Spleen (tissue), 11 donors: Measurements from ENCODE around the gene ARL17B. TPM values are rescaled to one million over a fixed set of nuclear protein-coding genes. Genes with fewer than 3 reads are reported as not detected.
A peak's percentile ranks its signal among the peaks of the same experiment; 100 is the strongest.
"Not testable (repeated sequence)": the region's sequence is repeated elsewhere in the genome, so short reads cannot be mapped to it uniquely, and the experiment has no call there.

Source experiments
- DNase-seq: peaks from one replicate; pipeline ENCODE4 v3.0.0-alpha.2; 2020
- H3K27ac ChIP-seq, 8 donors: fragments of 200-600 bp; sonication (generic) in 7 of 8; 1 replicate in 4 of 8; 2 replicates in 4 of 8; pipeline versions ENCODE4 v1.5.0 to v1.8.0; 2016 to 2021; ENCODE audit warnings: inconsistent platforms in 4 of 8, mild to moderate bottlenecking in 4 of 8, moderate library complexity in 1 of 8
- H3K27me3 ChIP-seq, 7 donors: fragments of 200-600 bp; sonication (generic) in 6 of 7; replicated peaks in 1 of 7; 1 replicate in 4 of 7; 2 replicates in 3 of 7; pipeline versions ENCODE4 v1.5.0 to v1.8.0; 2016 to 2021; ENCODE audit warnings: inconsistent platforms in 3 of 7, mild to moderate bottlenecking in 1 of 7
- H3K36me3 ChIP-seq, 6 donors: fragments of 200-600 bp; sonication (generic) in 5 of 6; 1 replicate in 4 of 6; 2 replicates in 2 of 6; pipeline versions ENCODE4 v1.5.0 to v1.8.0; 2016 to 2021; ENCODE audit warnings: inconsistent platforms in 2 of 6
- H3K4me1 ChIP-seq, 6 donors: fragments of 200-600 bp; sonication (generic) in 5 of 6; 1 replicate in 3 of 6; 2 replicates in 3 of 6; pipeline versions ENCODE4 v1.5.0 to v1.8.0; 2016 to 2021; ENCODE audit warnings: inconsistent platforms in 3 of 6
- H3K4me3 ChIP-seq, 8 donors: fragments of 200-600 bp; sonication (generic) in 7 of 8; 1 replicate in 4 of 8; 2 replicates in 4 of 8; pipeline versions ENCODE4 v1.5.0 to v1.8.0; 2016 to 2021; ENCODE audit warnings: inconsistent platforms in 4 of 8, mild to moderate bottlenecking in 4 of 8, moderate library complexity in 2 of 8
- H3K9me3 ChIP-seq, 8 donors: fragments of 200-600 bp; sonication (generic) in 7 of 8; 1 replicate in 4 of 8; 2 replicates in 4 of 8; pipeline versions ENCODE4 v1.5.0 to v1.8.0; 2016 to 2021; ENCODE audit warnings: inconsistent platforms in 4 of 8
- CTCF ChIP-seq, 11 experiments: fragments of 200-600 bp in 7 of 11; fragments of 450-650 bp in 4 of 11; sonication (generic) in 4 of 11; IDR thresholded peaks in 8 of 11; conservative IDR thresholded peaks in 3 of 11; 1 replicate in 7 of 11; 2 replicates in 4 of 11; pipeline versions ENCODE4 v1.4.0 to v1.8.0; 2016 to 2021; ENCODE audit warnings: antibody characterized with exemption in 11 of 11, inconsistent platforms in 4 of 11, mild to moderate bottlenecking in 1 of 11
- POLR2A ChIP-seq, 3 donors: fragments of 450-650 bp; IDR thresholded peaks; one replicate each; pipeline ENCODE4 v1.5.1; 2017; ENCODE audit warnings: antibody characterized with exemption in 3 of 3, mild to moderate bottlenecking in 1 of 3
- POLR2AphosphoS5 ChIP-seq, 3 donors: sonication (generic); formaldehyde crosslinking; IDR thresholded peaks; one replicate each; pipeline ENCODE4 v1.5.1; 2017; ENCODE audit warnings: antibody characterized with exemption in 3 of 3
- WGBS, 5 donors: extraction: QIAGEN DNeasy Blood & Tissue Kit in 3 of 5; methylation state at CpG; one replicate each; pipeline versions ENCODE4 v1.1.5 to v1.1.7; 2013 to 2018; 5-methylcytosine and 5-hydroxymethylcytosine counted together
- intact Hi-C: fragments of 100-400 bp; cut with DNase I; formaldehyde crosslinking; loops from one replicate; pipeline ENCODE4 v1.15.0; 2023; ENCODE audit warnings: low total_unique reads
- polyA plus RNA-seq, 3 donors: library from polyadenylated mRNA; stranded (reverse); fragments of 200-250 nt; gene quantifications; one replicate each; pipeline ENCODE4 v1.2.1, GENCODE V29; 2013
- total RNA-seq, 7 donors: library from RNA; depleted of rRNA in 3 of 7; stranded (reverse); fragments of >200 nt in 3 of 7; fragmentation: NEBNext Ultra II Directional in 4 of 7; extraction: Animal tissue kit (Norgen Biotek cat#: 25700) in 4 of 7; gene quantifications; one replicate each; pipeline versions ENCODE4 v1.1.0 to v1.2.1, GENCODE V29; 2016 to 2021
- donor health status: healthy with polysubstance abuse.
- donor health status: DM: no; HTN: no; CAD: no; lungs with moderate emphysema.
- donor health status: DM: no; HTN: no; CAD: no.
- donor health status: Bipolar disorder and iron deficiency.
- donor health status: healthy.
- donor health status: DM: no; HTN: no; CAD: no.
- donor health status: DM: yes; HTN: yes; CAD: no.

Gene ARL17B
- total and polyA plus RNA-seq, 10 donors, result 7.9 to 43.8 (median 22.5) TPM

- TF ChIP-seq POLR2A (IDR thresholded peaks at IDR 0.05) (no peak), CTCF (IDR thresholded peaks at IDR 0.05 in 8 of 11, conservative IDR thresholded peaks at IDR 0.05 in 3 of 11) (no peak), POLR2AphosphoS5 (IDR thresholded peaks at IDR 0.05) (no peak)
- no peak for DNase-seq
- no peak overlapping the region for H3K27ac ChIP-seq
- no peaks in the 10 kb centered on the region for H3K4me1 ChIP-seq
- no peaks in the 10 kb centered on the region for H3K9me3 ChIP-seq
- no peak overlapping the region for H3K4me3 ChIP-seq
- WGBS, 5 donors, result 84 to 97% (median 93%) methylated on average over 3 of the region's 3 CpGs
- H3K27me3 ChIP-seq, result no peaks in the 10 kb centered on the region
- intact Hi-C loops, result no loop called here
- no peaks in the 10 kb centered on the region for H3K36me3 ChIP-seq
Observed at GRCh38 chr17:46274238-46274637, 87.3 kb downstream of the ARL17B start.

GRCh38 chr17:46273541-46274236 is 87.9 kb downstream of the ARL17B start:
- Histone ChIP-seq H3K9me3 (no peaks in the 10 kb centered on the region), H3K4me3 (no peak overlapping the region), H3K27ac (no peak overlapping the region), H3K36me3 (no peaks in the 10 kb centered on the region), H3K4me1 (no peaks in the 10 kb centered on the region), H3K27me3 (no peaks in the 10 kb centered on the region)
- WGBS, 5 donors, result 64 to 86% (median 75%) methylated on average over 6 of the region's 6 CpGs
- intact Hi-C loops, result no loop called here
- no peak for TF ChIP-seq POLR2A (IDR thresholded peaks at IDR 0.05)
- no peak for TF ChIP-seq CTCF (IDR thresholded peaks at IDR 0.05 in 8 of 11, conservative IDR thresholded peaks at IDR 0.05 in 3 of 11)
- TF ChIP-seq POLR2AphosphoS5 (IDR thresholded peaks at IDR 0.05), result no peak
- no peak for DNase-seq

GRCh38 chr17:46270032-46270431 is 91.5 kb downstream of the ARL17B start:
- Histone ChIP-seq H3K9me3 (no peaks in the 10 kb centered on the region), H3K36me3 (no peaks in the 10 kb centered on the region), H3K27ac (no peak overlapping the region), H3K4me1 (peaks cover 7 to 29% (median 18%) of the 10 kb centered on the region in 6 donors), H3K4me3 (no peak overlapping the region), H3K27me3 (no peaks in the 10 kb centered on the region)
- DNase-seq, result no peak
- no peak for TF ChIP-seq POLR2A (IDR thresholded peaks at IDR 0.05)
- intact Hi-C loops, result no loop called here
- 73 to 92% (median 87%) methylated on average over 5 of the region's 5 CpGs for WGBS, 5 donors

GRCh38 chr17:46266656-46267544 is 94.7 kb downstream of the ARL17B start:
- Histone ChIP-seq H3K4me1 (peaks cover 7 to 36% (median 18%) of the 10 kb centered on the region in 6 donors), H3K27me3 (no peaks in the 10 kb centered on the region), H3K36me3 (no peaks in the 10 kb centered on the region), H3K9me3 (no peaks in the 10 kb centered on the region), H3K4me3 (peak overlapping the region; percentile 66 to 91 (median 79)), H3K27ac (peak overlapping the region; percentile 71 to 94 (median 89))
- DNase-seq, result peak; percentile 98
- TF ChIP-seq CTCF (IDR thresholded peaks at IDR 0.05 in 8 of 11, conservative IDR thresholded peaks at IDR 0.05 in 3 of 11) (no peak), POLR2A (IDR thresholded peaks at IDR 0.05) (peak in 1 of 3 donors; percentile 23), POLR2AphosphoS5 (IDR thresholded peaks at IDR 0.05) (peak; percentile 78 to 86 (median 82))
- 0 to 1% (median 0%) methylated on average over 59 to 116 of the region's 116 CpGs for WGBS, 5 donors
- intact Hi-C loops, result no loop called here

GRCh38 chr17:46266063-46266655 is 95.4 kb downstream of the ARL17B start:
- H3K36me3 ChIP-seq, H3K27me3 ChIP-seq, intact Hi-C loops, H3K9me3 ChIP-seq: not testable (repeated sequence)
- Histone ChIP-seq H3K27ac (peak overlapping the region; percentile 71 to 94 (median 89)), H3K4me3 (peak overlapping the region; percentile 39 to 91 (median 76)), H3K4me1 (peaks cover 7 to 36% (median 18%) of the 10 kb centered on the region in 6 donors)
- peak; percentile 74 for DNase-seq
- 15 to 24% (median 20%) methylated on average over 21 of the region's 21 CpGs for WGBS, 5 donors
